PFSK-1 (cell line): Measurements from ENCODE around the gene LIN7B.

Source experiments
- POLR2AphosphoS5 ChIP-seq: IDR thresholded peaks from 2 replicates; pipeline ENCODE4 v1.6.1; 2012; ENCODE audit warnings: low read depth, mild to moderate bottlenecking, control low read depth, low read length, moderate library complexity
- SIN3A ChIP-seq: IDR thresholded peaks from 2 replicates; pipeline ENCODE4 v1.6.1; 2012; ENCODE audit warnings: mild to moderate bottlenecking, low read length, moderate library complexity, borderline replicate concordance; ENCODE audit not compliant: insufficient read depth
- TF ChIP-seq, protein P1 (sequence below), 2 experiments: IDR thresholded peaks; 2 replicates each; pipeline versions ENCODE4 v1.6.1 to v1.8.0; 2011 to 2012; ENCODE audit warnings: low read depth in 2 of 2, low read length in 2 of 2, control low read depth in 1 of 2, inconsistent platforms in 1 of 2, mild to moderate bottlenecking in 1 of 2, moderate library complexity in 1 of 2; ENCODE audit not compliant: insufficient read depth in 1 of 2

DNA sequence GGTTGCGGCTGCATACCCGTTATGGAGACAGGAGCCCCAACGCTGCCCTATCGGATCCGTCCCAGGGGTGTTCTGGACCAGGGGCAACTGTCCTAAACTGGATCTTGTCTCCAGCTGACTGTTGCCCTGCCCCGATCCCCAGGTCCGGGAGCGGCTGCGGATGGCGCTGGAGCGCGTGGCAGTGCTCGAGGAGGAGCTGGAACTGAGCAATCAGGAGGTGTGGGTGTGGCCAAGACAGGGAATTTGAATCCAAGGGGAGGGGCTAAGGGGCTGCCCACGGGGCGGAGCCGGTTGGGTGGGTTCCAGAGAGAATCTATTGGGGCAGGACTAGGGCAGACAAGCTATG, 15.0 kb downstream of the LIN7B start:
- TF ChIP-seq, protein P1, sequence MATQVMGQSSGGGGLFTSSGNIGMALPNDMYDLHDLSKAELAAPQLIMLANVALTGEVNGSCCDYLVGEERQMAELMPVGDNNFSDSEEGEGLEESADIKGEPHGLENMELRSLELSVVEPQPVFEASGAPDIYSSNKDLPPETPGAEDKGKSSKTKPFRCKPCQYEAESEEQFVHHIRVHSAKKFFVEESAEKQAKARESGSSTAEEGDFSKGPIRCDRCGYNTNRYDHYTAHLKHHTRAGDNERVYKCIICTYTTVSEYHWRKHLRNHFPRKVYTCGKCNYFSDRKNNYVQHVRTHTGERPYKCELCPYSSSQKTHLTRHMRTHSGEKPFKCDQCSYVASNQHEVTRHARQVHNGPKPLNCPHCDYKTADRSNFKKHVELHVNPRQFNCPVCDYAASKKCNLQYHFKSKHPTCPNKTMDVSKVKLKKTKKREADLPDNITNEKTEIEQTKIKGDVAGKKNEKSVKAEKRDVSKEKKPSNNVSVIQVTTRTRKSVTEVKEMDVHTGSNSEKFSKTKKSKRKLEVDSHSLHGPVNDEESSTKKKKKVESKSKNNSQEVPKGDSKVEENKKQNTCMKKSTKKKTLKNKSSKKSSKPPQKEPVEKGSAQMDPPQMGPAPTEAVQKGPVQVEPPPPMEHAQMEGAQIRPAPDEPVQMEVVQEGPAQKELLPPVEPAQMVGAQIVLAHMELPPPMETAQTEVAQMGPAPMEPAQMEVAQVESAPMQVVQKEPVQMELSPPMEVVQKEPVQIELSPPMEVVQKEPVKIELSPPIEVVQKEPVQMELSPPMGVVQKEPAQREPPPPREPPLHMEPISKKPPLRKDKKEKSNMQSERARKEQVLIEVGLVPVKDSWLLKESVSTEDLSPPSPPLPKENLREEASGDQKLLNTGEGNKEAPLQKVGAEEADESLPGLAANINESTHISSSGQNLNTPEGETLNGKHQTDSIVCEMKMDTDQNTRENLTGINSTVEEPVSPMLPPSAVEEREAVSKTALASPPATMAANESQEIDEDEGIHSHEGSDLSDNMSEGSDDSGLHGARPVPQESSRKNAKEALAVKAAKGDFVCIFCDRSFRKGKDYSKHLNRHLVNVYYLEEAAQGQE (IDR thresholded peaks at IDR 0.05; ENCODE audit: insufficient read depth in 1 of 2, low read depth in 2 of 2, low read length in 2 of 2) = 0 out of 4 replicates have a peak, but pooled peaks of 1 of the 2 experiments have one; percentile 27
- TF ChIP-seq POLR2AphosphoS5 = no peak; the same call in 1 of the 2 replicates
- no peak for TF ChIP-seq SIN3A
